GM13976 (cell line): ENCODE measurements around the gene EPHA6.

Experiments
- DNase-seq: peaks from one replicate; pipeline ENCODE4 v3.0.0; 2012; ENCODE audit warnings: low spot score
- CTCF ChIP-seq: IDR thresholded peaks from 2 replicates; pipeline ENCODE4 v1.5.1; 2012; ENCODE audit warnings: borderline replicate concordance, mild to moderate bottlenecking; ENCODE audit not compliant: insufficient read depth; ENCODE audit errors: extremely low read depth, missing control alignments, control extremely low read depth
- in situ Hi-C: fragments of 300-500 bp; cut with MboI; formaldehyde crosslinking; loops from one replicate; pipeline ENCODE4 v1.12.0; 2022; ENCODE audit warnings: low sequenced_read_pairs, mixed read lengths, inconsistent platforms; ENCODE audit not compliant: unreplicated experiment

The EPHA6 gene

DNA sequence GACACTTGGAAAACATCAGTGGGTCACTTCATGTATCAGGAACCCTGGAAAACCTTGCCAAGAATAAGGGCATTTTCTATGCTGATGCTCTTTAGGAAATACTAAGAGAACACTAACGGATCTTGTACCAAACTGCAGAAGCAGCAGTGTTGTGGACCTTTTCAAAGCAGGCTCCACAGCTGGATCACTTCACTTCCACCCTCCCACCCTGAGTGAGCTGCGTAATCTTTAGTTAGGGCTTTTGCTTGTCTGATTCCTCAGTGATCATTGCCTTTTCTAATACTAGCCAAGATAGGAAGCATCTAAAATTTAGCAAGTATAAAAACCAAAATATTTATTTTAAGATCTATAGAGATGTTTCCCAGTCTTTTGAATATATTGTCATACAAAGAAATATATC, 229.0 kb downstream of the EPHA6 start:
- no peak for DNase-seq
- no peak for TF ChIP-seq CTCF
- in situ Hi-C loops = no loop called here

GRCh38 chr3:97057365-97057764, 243.0 kb downstream of the EPHA6 start:
- in situ Hi-C loops = no loop called here
- TF ChIP-seq CTCF = no peak
- DNase-seq = no peak

- in situ Hi-C loops = no loop called here
Observed at GRCh38 chr3:97059168-97059567, 244.8 kb downstream of the EPHA6 start.

GRCh38 chr3:97066531-97066930, 252.1 kb downstream of the EPHA6 start:
- TF ChIP-seq CTCF = no peak
- in situ Hi-C loops = no loop called here

More at GRCh38 chr3:97059168-97059567, 244.8 kb downstream of the EPHA6 start:
- DNase-seq = no peak
- no peak for TF ChIP-seq CTCF

DNA sequence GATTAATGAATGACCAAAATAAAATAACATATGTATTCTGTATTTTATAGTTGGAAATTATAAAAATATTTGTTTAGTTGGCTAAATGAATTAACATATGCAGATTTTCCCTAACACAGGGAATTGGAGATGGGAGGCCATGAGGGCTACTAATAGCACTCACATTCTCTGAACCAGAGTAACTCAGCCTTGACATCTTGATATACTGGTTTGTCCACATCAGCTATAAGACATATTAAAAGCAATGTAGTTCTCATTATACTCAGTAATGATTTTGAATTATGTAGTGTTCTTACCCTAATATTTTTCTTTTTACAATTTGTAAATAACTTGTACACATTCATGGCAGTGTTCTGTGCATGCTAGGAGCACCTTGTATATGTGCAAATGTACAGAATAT, 255.9 kb downstream of the EPHA6 start:
- DNase-seq = no peak
- in situ Hi-C loops = no loop called here
- TF ChIP-seq CTCF = no peak

More at GRCh38 chr3:97066531-97066930, 252.1 kb downstream of the EPHA6 start:
- DNase-seq = no peak

DNA sequence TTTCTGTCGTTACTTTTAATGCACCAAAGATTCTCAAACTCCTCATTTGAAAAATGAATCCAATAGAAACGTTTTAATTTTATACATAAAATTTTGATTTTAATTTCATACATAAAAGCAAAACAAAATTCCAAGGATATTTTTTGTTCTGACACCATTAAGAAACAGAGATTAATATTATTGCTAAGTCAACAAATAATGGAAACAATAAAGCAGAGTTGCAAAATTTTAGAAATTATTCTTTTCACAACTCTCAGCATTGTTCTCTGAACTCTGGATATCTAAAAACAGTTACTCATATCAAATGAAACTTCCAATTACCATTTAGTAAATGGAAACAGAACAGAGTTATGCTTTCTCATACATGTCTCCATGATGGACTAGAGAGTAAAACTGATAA, 260.2 kb downstream of the EPHA6 start:
- DNase-seq = no peak
- no peak for TF ChIP-seq CTCF
- in situ Hi-C loops = no loop called here

GRCh38 chr3:97076673-97077072, 262.3 kb downstream of the EPHA6 start:
- DNase-seq = no peak
- in situ Hi-C loops = no loop called here
- TF ChIP-seq CTCF = no peak
